Fibroblast of skin of left quadriceps (primary cell): ENCODE data around the gene DCAF5.
"Not testable (repeated sequence)": the region's sequence is repeated elsewhere in the genome, so short reads cannot be mapped to it uniquely, and the experiment has no call there.

Experiments used
- DNase-seq, 2 experiments: peaks; one replicate each; pipeline ENCODE4 v3.0.0-alpha.2; 2013; ENCODE audit warnings: low read depth in 2 of 2

Gene DCAF5

GRCh38 chr14:69152902-69153151, at the start of gene DCAF5:
Gene DCAF5, minus strand, starts transcription at chr14:69153119. Its CDS starts 141 bp downstream, at chr14:69152978.
- DNase-seq: no peak

GRCh38 chr14:69199786-69200185, 46.9 kb upstream of the DCAF5 start:
- no peak for DNase-seq

DNA sequence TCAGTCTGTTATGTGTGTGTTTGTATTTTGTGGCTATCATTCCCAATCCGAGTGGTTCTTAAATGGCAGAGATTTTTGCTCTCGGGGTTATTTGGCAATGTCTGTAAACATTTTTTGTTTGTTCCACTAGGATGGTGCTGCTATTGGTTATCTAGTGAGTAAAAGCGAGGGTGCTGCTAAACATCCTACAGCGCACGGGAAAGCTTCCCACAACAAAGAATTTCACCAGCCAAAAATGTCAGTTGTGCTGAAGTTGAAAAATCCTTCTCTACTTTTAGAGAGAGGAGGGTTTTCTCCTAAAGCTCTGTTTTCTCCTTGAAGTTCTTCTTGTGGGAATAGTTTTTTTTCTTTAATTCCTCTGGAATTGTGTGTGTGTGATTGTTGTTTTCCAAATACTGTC, 40.8 kb upstream of the DCAF5 start:
- DNase-seq: no peak

- peak; percentile 47 to 56 for DNase-seq
Measured at GRCh38 chr14:69191340-69192111, 38.6 kb upstream of the DCAF5 start, which contains the start of gene EXD2. Gene EXD2, plus strand, starts transcription at chr14:69191498. Its CDS starts 17,973 bp downstream, at chr14:69209471.

GRCh38 chr14:69190191-69190590, 37.3 kb upstream of the DCAF5 start:
- peak; percentile 20 to 23 for DNase-seq

- DNase-seq: no peak
Measured at GRCh38 chr14:69183735-69184134, 30.8 kb upstream of the DCAF5 start.

DNA sequence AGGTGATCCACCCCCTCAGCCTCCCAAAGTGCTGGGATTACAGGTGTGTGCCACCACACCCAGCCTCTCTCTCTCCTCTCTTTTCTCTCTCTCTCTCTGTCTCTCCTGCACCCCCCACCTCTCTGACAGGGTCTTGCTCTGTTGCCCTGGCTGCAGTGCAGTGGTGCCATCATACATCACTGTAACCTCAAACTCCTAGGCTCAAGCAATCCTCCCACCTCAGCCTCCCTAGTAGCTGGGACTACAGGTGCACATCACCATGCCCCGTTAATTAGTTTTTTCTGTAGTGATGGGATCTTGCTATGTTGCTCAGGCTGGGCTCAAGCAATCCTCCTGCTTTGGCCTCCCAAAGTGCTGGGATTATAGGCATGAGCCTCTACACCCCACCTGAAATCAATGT, 29.7 kb upstream of the DCAF5 start:
- DNase-seq: not testable (repeated sequence)

DNA sequence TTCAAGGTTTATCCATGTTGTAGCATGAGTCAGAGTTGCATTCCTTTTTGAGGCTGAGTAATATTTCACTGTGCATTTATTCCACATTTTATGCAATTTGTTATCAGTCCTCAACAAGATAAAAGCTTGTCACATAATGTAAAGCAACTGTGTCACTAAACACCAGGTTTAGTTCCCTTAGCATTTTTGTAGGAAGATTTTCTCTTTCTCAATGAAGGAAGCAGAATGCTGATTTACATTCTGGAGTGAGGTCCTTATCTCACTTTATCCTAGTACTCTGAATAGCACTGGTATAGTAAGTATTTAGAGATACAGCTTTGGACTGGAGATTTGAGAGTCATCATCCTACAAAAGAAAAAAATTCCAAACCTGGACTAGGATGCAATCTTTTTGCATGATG, 28.6 kb upstream of the DCAF5 start:
- no peak for DNase-seq

GRCh38 chr14:69175130-69175529, 22.2 kb upstream of the DCAF5 start:
- DNase-seq: no peak

DNA sequence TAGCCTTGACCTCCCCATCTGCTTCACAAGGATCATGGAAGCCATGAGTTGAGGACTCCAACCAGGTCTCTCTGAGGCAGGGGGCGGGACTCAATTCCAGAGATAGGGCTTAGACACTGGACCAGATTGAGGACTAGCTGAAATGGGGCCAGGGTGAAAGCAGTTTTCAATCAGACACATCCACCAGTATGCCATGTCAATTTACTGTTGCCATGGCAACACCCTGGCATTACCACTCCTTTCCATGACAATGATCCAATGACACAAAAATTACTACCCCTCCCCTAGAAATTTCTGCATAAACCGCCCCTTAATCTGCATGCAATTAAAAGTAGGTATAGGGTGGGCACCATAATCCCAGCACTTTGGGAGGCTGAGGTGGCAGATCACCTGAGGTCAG, 18.6 kb upstream of the DCAF5 start:
- DNase-seq: no peak

DNA sequence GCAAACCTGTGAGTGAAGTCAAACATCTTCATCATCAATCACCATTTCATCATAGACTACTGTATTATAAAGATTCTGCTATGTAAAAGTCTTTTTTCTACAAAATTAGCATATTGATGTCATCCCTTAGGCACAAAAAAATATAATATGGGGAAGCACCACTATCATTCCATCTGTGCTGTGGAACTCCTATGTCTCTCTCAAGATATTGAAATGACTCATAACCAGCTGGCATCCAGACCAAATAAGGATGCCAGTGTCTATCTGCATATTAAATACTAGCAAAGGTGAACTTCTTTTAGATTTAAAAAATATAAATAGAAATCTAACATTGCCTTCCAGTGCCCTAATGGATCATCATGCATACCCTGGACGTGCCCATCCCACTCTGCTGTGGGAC, 17.9 kb upstream of the DCAF5 start:
- DNase-seq: no peak

DNA sequence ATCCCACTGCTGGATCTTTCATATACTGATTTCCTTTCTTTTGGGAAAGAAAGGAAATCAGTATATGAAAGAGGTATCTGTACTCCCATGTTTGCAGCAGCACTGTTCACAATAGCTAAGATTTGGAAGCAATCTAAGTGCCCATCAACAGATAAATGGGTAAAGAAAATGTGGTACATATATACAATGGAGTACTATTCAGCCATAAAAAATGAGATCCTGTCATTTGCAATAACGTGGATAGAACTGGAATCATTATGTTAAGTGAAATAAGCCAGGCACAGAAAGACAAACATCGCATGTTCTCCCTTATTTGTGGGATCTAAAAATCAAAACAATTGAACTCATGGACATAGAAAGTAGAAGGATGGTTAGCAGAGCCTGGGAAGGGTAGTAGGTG, 12.9 kb upstream of the DCAF5 start:
- DNase-seq: not testable (repeated sequence)

DNA sequence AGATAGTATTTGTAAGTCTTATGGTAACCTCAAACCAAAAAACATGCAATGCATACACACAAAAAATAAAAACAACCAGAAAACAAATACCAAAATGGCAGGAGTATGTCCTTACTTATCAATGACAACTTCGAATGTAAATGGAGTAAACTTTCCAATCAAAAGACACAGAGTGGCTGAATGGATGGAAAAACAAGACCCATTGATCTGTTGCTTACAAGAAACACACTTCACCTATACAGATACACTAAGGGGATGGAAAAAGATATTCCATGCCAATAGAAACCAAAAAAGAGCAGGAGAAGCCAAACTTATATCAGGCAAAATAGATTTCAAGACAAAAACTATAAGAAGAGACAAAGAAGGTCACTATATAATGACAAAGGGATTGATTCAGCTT, 8.7 kb upstream of the DCAF5 start:
- no peak for DNase-seq

GRCh38 chr14:69156224-69156623, 3.3 kb upstream of the DCAF5 start:
- DNase-seq: no peak

DNA sequence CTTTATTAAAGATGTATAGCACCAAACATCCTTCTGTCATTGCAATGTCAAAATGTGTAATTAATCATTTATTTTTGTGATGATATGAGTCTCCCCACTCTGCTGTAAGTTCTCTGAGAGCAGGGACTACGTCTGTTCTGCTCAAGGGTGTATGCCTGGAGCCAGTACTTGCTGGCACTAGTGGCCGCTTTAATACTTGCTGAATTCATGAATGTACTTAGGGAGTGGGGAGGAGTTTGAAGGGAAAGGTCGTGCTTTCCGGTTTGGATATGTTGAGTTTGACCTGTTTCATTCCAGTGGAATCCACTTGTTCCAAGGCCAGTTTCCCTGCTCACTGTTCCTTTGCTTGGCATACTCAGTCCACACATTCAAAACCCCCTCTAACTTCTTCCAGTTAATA, 1.9 kb upstream of the DCAF5 start:
- no peak for DNase-seq

GRCh38 chr14:69153873-69154270, 953 bp upstream of the DCAF5 start:
- no peak for DNase-seq

GRCh38 chr14:69153152-69153872, 393 bp upstream of the DCAF5 start:
- DNase-seq: peak; percentile 80 to 82

DNA sequence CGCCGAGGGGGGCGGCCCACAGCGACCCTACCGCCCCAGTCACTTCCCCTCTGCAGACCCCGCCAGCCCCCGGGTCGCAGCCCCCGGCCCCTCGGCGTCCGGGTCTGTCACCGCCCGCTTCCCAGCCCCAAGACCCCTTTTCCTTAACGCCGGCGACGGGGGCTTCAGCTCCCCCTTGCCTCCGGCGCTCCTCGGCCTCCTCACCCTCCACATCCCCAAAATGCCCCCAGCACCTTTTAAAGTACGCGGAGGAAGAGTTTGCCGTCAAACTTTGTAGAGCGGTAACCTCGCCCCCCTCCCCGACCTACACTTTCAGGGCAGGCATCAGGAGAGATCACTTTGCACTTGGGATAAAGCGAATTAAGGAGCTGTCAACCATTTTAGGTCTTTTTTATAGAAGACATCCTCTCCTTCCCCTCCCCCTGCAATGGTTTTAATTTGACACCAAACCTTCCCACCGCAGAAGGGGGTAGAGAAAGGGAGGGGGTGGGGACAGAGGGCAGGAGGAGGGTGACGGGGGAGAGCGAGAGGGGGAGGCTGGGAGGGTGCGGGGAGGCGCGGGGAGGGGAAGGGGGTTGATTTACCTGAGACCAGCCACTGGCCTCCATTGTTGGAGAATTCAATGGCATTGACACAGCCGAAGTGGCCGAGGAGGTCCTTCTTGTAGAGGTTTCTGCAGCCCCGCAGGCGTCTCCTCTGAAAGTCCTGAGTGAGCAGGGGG, 578 bp downstream of the DCAF5 start:
- DNase-seq: no peak

GRCh38 chr14:69151458-69152180, 1.3 kb downstream of the DCAF5 start:
- DNase-seq: peak in 1 of 2 experiments; percentile 25

- DNase-seq: no peak
Measured at GRCh38 chr14:69149461-69150244, 3.3 kb downstream of the DCAF5 start.

DNA sequence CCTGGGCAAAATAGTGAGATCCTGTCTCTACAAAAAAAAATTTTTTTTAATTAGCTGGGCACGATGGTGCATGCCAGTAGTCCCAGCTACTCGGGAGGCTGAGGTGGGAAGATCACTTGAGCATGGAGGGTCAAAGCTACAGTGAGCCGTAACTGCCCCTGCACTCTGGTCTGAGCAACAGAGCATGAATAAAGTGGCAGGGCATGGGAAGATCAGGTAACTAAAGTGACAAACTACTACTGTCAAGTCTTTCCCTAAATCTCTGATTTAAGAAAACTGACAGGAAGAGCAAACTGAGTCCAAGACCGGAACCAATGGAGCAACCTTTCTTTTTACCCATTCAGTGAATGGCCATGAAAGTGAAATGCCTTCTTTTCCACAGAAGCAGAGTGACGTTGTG, 10.8 kb downstream of the DCAF5 start:
- no peak for DNase-seq
